Lung (tissue), 12 donors: ENCODE results near the gene BOLA2B. TPM values are rescaled to one million over a fixed set of nuclear protein-coding genes. Genes with fewer than 3 reads are reported as not detected.
A peak's percentile ranks its signal among the peaks of the same experiment; 100 is the strongest.

ENCODE experiments used
- ATAC-seq: fragments of 200-7000 bp; cut with Tn5 transposase; one replicate; pipeline ENCODE4 v1.9.1; 2020; ENCODE audit warnings: moderate number of reproducible peaks; ENCODE audit not compliant: insufficient read depth, low FRiP score
- DNase-seq, 3 donors: peaks; one replicate each; pipeline ENCODE4 v3.0.0-alpha.2; 2013 to 2017
- H3K27ac ChIP-seq, 2 donors: one replicate each; pipeline ENCODE4 v1.5.1; 2013; ENCODE audit warnings: mild to moderate bottlenecking in 2 of 2, moderate library complexity in 2 of 2, control low read depth in 1 of 2, inconsistent platforms in 1 of 2, low read depth in 1 of 2, low read length in 1 of 2
- H3K27me3 ChIP-seq, 3 donors: one replicate each; pipeline ENCODE4 v1.5.1; 2013; ENCODE audit warnings: low read length in 2 of 3; ENCODE audit not compliant: control insufficient read depth in 3 of 3, insufficient read depth in 3 of 3
- H3K36me3 ChIP-seq, 4 donors: one replicate each; pipeline ENCODE4 v1.5.1; 2013; ENCODE audit warnings: low read length in 4 of 4, mild to moderate bottlenecking in 1 of 4, moderate library complexity in 1 of 4; ENCODE audit not compliant: control insufficient read depth in 4 of 4, insufficient read depth in 4 of 4
- H3K4me1 ChIP-seq, 5 donors: one replicate each; pipeline ENCODE4 v1.5.1; 2013; ENCODE audit warnings: low read length in 5 of 5, mild to moderate bottlenecking in 2 of 5, moderate library complexity in 1 of 5; ENCODE audit not compliant: control insufficient read depth in 5 of 5, insufficient read depth in 5 of 5
- H3K4me3 ChIP-seq: one replicate; pipeline ENCODE4 v1.5.1; 2013; ENCODE audit warnings: mild to moderate bottlenecking, control low read depth, moderate library complexity
- H3K9ac ChIP-seq, 2 donors: one replicate each; pipeline ENCODE4 v1.5.1; 2013; ENCODE audit warnings: low read length in 2 of 2, control low read depth in 1 of 2; ENCODE audit not compliant: insufficient read depth in 1 of 2
- H3K9me3 ChIP-seq, 4 donors: one replicate each; pipeline ENCODE4 v1.5.1; 2013; ENCODE audit warnings: low read length in 3 of 4, mild to moderate bottlenecking in 1 of 4, moderate library complexity in 1 of 4; ENCODE audit not compliant: control insufficient read depth in 4 of 4, insufficient read depth in 3 of 4
- WGBS, 2 donors: extraction: QIAGEN DNeasy Blood & Tissue Kit; methylation state at CpG; one replicate each; pipeline ENCODE4 v1.1.7; 2013; 5-methylcytosine and 5-hydroxymethylcytosine counted together
- polyA plus RNA-seq, 2 donors: library from polyadenylated mRNA; stranded (reverse); fragments of 200-250 nt; gene quantifications; one replicate each; pipeline ENCODE4 v1.2.1, GENCODE V29; 2013
- total RNA-seq, 2 donors: library from RNA; depleted of rRNA in 1 of 2; stranded (reverse); fragments of >200 nt in 1 of 2; gene quantifications; one replicate each; pipeline ENCODE4 v1.2.1, GENCODE V29; 2014 to 2021
- TF ChIP-seq, protein P1 (sequence below): IDR thresholded peaks from 2 replicates; pipeline ENCODE4 v1.5.1; 2012; ENCODE audit warnings: mild to moderate bottlenecking; ENCODE audit errors: control extremely low read depth, extremely low read depth
- donor health status: control.
- donor health status: control.
- donor health status: Bipolar disorder and iron deficiency.
- donor health status: healthy.
- donor health status: DM: yes; HTN: yes; CAD: no.

The BOLA2B gene
- total and polyA plus RNA-seq, 4 donors, result 9.8 to 320 (median 182) TPM

- DNase-seq, result no peak
- Histone ChIP-seq H3K4me3 (no peak overlapping the region), H3K36me3 (peaks cover 0 to 4% (median 0%) of the 10 kb centered on the region in 4 donors), H3K4me1 (peaks cover 0 to 15% (median 6%) of the 10 kb centered on the region in 5 donors), H3K9me3 (no peaks in the 10 kb centered on the region), H3K27ac (peak overlapping the region in 1 of 2 donors; percentile 61), H3K27me3 (no peaks in the 10 kb centered on the region), H3K9ac (no peak overlapping the region)
- 33 to 68% methylated on average over 9 of the region's 9 CpGs for WGBS, 2 donors
- TF ChIP-seq, protein P1, sequence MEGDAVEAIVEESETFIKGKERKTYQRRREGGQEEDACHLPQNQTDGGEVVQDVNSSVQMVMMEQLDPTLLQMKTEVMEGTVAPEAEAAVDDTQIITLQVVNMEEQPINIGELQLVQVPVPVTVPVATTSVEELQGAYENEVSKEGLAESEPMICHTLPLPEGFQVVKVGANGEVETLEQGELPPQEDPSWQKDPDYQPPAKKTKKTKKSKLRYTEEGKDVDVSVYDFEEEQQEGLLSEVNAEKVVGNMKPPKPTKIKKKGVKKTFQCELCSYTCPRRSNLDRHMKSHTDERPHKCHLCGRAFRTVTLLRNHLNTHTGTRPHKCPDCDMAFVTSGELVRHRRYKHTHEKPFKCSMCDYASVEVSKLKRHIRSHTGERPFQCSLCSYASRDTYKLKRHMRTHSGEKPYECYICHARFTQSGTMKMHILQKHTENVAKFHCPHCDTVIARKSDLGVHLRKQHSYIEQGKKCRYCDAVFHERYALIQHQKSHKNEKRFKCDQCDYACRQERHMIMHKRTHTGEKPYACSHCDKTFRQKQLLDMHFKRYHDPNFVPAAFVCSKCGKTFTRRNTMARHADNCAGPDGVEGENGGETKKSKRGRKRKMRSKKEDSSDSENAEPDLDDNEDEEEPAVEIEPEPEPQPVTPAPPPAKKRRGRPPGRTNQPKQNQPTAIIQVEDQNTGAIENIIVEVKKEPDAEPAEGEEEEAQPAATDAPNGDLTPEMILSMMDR, result no peak
- ATAC-seq, result no peak
Measured at GRCh38 chr16:30186444-30186781, 7.1 kb downstream of the BOLA2B start.

DNA sequence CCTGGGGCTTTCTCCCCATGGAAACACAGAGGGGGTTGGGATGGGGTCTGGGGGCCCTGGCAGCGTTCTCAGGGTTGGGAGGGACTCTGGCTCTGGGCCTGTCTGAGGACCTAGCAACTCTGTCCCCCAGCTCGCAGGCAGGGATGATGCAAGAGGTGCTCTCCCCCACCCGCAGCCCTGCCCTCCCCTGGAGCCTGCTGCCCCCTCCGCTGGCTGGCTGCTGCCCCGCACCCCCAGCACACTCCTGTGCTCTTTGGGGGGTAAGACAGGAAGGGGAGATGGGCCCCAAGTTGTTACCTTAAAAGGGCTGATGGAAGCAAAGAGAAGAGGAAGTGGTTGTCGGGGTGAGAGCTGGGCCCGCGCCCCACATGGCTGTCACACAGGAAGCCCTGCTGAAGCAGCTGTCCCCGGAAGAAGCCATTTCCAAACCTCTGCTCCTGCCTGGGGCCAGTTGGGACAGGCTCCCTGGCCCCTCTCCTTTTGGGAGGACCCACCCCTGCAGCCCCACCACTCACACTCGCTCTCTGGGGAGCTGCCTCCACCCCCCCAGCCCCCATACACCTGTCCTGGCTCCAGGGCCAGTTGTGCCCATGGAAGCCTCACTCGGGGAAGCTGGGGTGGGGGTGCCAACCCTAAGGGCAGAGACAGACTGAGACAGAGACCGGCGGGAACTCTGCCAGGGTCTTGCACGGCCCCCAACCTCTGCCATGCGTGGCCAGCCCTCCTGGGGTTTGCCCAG lies 7.6 kb downstream of the BOLA2B start:
- H3K4me3 ChIP-seq, result no peak overlapping the region
- H3K27ac ChIP-seq, result peak overlapping the region in 1 of 2 donors; percentile 60
- H3K9ac ChIP-seq, result no peak overlapping the region
- TF ChIP-seq, protein P1, result no peak
- DNase-seq (peak in 1 of 3 donors; percentile 25), ATAC-seq (no peak)
- H3K4me1 ChIP-seq, result peaks cover 0 to 15% (median 6%) of the 10 kb centered on the region in 5 donors
- 26 to 60% methylated on average over 14 to 15 of the region's 15 CpGs for WGBS, 2 donors
- H3K27me3 ChIP-seq, result no peaks in the 10 kb centered on the region
- H3K36me3 ChIP-seq, result peaks cover 0 to 4% (median 0%) of the 10 kb centered on the region in 4 donors
- H3K9me3 ChIP-seq, result no peaks in the 10 kb centered on the region

- Histone ChIP-seq H3K27me3 (no peaks in the 10 kb centered on the region), H3K36me3 (peaks cover 0 to 4% (median 0%) of the 10 kb centered on the region in 4 donors), H3K4me1 (peaks cover 0 to 15% (median 6%) of the 10 kb centered on the region in 5 donors), H3K9ac (no peak overlapping the region), H3K9me3 (no peaks in the 10 kb centered on the region), H3K4me3 (no peak overlapping the region), H3K27ac (peak overlapping the region in 1 of 2 donors; percentile 60)
- TF ChIP-seq, protein P1, result no peak
- 65 to 74% methylated on average over 13 of the region's 13 CpGs for WGBS, 2 donors
- DNase-seq (no peak), ATAC-seq (no peak)
Measured at GRCh38 chr16:30184891-30185682, 8.4 kb downstream of the BOLA2B start.
